ENCODE measurements around the gene NOG.

Gene NOG

DNA sequence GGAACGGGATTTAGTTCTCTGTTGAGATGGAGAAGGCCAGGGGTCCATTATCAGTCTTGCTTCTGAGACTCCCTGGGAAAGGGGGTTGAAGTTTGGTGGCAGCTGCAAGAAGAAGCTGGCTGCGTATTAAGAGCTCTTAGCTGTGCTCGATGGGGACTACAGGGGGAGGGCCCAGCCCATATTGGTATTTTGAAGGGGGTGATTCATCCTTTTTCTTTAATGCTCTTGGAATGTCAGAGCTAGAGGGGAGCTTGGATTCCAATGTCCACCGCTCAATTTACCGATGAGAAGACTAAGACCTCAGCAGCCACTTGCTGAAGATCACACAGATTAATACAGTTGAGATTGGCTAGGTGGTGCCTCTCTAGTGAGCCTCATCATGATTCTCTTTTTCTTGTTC, 5.0 kb downstream of the NOG start:
- H3K4me2 ChIP-seq, result no peak overlapping the region

DNA sequence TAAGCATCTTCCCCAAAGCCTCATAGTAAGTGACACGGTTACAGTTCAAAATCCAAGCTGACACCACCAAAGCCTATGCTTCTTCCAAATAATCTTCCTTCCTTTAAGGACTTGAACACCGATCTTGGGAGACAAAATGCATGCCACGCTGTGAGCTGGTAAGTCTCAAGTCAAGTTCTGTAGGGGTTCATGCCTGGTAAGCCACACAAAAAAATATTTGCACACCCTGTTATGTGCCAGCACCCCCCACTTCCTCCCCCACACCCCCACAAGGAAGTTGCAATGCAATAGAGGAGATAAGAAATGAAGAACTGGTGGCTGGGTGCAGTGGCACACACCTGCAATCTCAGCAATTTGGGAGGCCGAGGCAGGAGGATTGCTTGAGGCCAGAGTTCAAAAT, 5.6 kb downstream of the NOG start:
- TF ChIP-seq, protein P1, sequence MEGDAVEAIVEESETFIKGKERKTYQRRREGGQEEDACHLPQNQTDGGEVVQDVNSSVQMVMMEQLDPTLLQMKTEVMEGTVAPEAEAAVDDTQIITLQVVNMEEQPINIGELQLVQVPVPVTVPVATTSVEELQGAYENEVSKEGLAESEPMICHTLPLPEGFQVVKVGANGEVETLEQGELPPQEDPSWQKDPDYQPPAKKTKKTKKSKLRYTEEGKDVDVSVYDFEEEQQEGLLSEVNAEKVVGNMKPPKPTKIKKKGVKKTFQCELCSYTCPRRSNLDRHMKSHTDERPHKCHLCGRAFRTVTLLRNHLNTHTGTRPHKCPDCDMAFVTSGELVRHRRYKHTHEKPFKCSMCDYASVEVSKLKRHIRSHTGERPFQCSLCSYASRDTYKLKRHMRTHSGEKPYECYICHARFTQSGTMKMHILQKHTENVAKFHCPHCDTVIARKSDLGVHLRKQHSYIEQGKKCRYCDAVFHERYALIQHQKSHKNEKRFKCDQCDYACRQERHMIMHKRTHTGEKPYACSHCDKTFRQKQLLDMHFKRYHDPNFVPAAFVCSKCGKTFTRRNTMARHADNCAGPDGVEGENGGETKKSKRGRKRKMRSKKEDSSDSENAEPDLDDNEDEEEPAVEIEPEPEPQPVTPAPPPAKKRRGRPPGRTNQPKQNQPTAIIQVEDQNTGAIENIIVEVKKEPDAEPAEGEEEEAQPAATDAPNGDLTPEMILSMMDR (conservative IDR thresholded peaks at IDR 0.05; ENCODE audit: low read depth, low read length), result no peak
- H3K27ac ChIP-seq, result no peak overlapping the region
- peaks cover 12% of the 10 kb centered on the region for H3K4me1 ChIP-seq (ENCODE audit: low read depth, poor library complexity, severe bottlenecking)
- H2AFZ ChIP-seq (ENCODE audit: low read depth), result no peak overlapping the region
- H3K4me2 ChIP-seq, result no peak overlapping the region
- no peaks in the 10 kb centered on the region for H4K20me1 ChIP-seq (ENCODE audit: insufficient read depth)
- H3K4me3 ChIP-seq (IDR thresholded peaks at IDR 0.05; ENCODE audit: insufficient read depth, low read depth, low read length), result no peak overlapping the region
- H3K36me3 ChIP-seq (ENCODE audit: insufficient read depth), result no peaks in the 10 kb centered on the region
- peaks cover 22% of the 10 kb centered on the region for H3K27me3 ChIP-seq (ENCODE audit: insufficient read depth, low read depth)
- H3K9ac ChIP-seq, result no peak overlapping the region
- no peaks in the 10 kb centered on the region for H3K79me2 ChIP-seq (ENCODE audit: insufficient read depth, low read depth)

More for the DNA sequence above, 5.0 kb downstream of the NOG start:
- TF ChIP-seq, protein P1 (conservative IDR thresholded peaks at IDR 0.05; ENCODE audit: low read depth, low read length), result no peak
- no peaks in the 10 kb centered on the region for H3K79me2 ChIP-seq (ENCODE audit: insufficient read depth, low read depth)
- no peak overlapping the region for H3K9ac ChIP-seq
- H3K27ac ChIP-seq, result no peak overlapping the region
- H3K36me3 ChIP-seq (ENCODE audit: insufficient read depth), result no peaks in the 10 kb centered on the region
- no peak overlapping the region for H2AFZ ChIP-seq (ENCODE audit: low read depth)
- H3K4me3 ChIP-seq (IDR thresholded peaks at IDR 0.05; ENCODE audit: insufficient read depth, low read depth, low read length), result no peak overlapping the region
- H3K4me1 ChIP-seq (ENCODE audit: low read depth, poor library complexity, severe bottlenecking), result peaks cover 12% of the 10 kb centered on the region
- H3K27me3 ChIP-seq (ENCODE audit: insufficient read depth, low read depth), result peaks cover 22% of the 10 kb centered on the region
- H4K20me1 ChIP-seq (ENCODE audit: insufficient read depth), result no peaks in the 10 kb centered on the region

DNA sequence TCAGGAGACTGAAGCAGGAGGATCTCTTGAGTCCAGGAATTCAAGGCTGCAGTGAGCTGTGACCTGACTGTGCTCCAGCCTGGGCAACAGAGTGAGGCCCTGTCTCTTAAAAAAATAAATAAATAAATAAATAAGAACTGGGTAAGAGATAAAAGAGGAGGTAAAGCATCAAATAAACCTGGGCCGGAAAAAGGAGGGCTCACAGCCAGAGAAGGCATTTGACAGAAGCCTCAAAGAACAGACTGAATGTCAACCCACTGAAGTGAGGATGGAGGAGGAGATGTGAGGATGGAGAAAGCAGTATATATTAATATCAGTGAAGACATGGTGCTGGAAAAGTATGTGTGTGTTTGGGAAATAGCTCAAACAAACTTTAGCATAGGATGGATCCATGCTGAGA, 6.1 kb downstream of the NOG start:
- peaks cover 22% of the 10 kb centered on the region for H3K27me3 ChIP-seq (ENCODE audit: insufficient read depth, low read depth)
- TF ChIP-seq, protein P1 (conservative IDR thresholded peaks at IDR 0.05; ENCODE audit: low read depth, low read length), result no peak
- H3K9ac ChIP-seq, result no peak overlapping the region
- H4K20me1 ChIP-seq (ENCODE audit: insufficient read depth), result no peaks in the 10 kb centered on the region
- H3K79me2 ChIP-seq (ENCODE audit: insufficient read depth, low read depth), result no peaks in the 10 kb centered on the region
- no peak overlapping the region for H3K4me2 ChIP-seq
- H2AFZ ChIP-seq (ENCODE audit: low read depth), result no peak overlapping the region
- peaks cover 12% of the 10 kb centered on the region for H3K4me1 ChIP-seq (ENCODE audit: low read depth, poor library complexity, severe bottlenecking)
- no peak overlapping the region for H3K4me3 ChIP-seq (IDR thresholded peaks at IDR 0.05; ENCODE audit: insufficient read depth, low read depth, low read length)
- H3K27ac ChIP-seq, result no peak overlapping the region
- H3K36me3 ChIP-seq (ENCODE audit: insufficient read depth), result no peaks in the 10 kb centered on the region

DNA sequence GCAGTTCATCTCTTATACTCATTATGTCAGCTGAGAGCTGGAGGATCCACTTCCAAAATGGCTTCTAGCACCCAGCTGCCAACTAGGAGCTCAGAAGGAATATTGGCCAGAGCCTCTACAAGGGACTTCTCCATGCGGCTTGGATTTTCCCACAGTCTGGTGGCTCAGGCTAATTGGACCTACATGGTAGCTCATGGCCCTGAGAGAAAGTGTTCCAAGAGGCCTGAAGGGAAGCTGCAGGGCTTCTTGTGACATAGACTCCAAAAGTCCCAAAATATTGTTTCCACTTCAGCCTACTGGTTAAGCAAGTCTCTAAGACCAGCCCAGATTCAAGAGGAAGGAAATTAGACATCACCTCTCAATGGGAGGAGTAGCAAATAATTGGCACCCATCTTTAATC, 6.8 kb downstream of the NOG start:
- Histone ChIP-seq H3K27me3 (ENCODE audit: insufficient read depth, low read depth) (peaks cover 15% of the 10 kb centered on the region), H3K79me2 (ENCODE audit: insufficient read depth, low read depth) (no peaks in the 10 kb centered on the region), H3K4me3 (IDR thresholded peaks at IDR 0.05; ENCODE audit: insufficient read depth, low read depth, low read length) (no peak overlapping the region), H4K20me1 (ENCODE audit: insufficient read depth) (no peaks in the 10 kb centered on the region), H2AFZ (ENCODE audit: low read depth) (no peak overlapping the region), H3K9ac (no peak overlapping the region), H3K4me1 (ENCODE audit: low read depth, poor library complexity, severe bottlenecking) (peaks cover 5% of the 10 kb centered on the region), H3K27ac (no peak overlapping the region), H3K36me3 (ENCODE audit: insufficient read depth) (no peaks in the 10 kb centered on the region), H3K4me2 (no peak overlapping the region)
- TF ChIP-seq, protein P1 (conservative IDR thresholded peaks at IDR 0.05; ENCODE audit: low read depth, low read length), result no peak

Data from KMS-11 (cell line).